Loucy (cell line): ENCODE data around the gene COX8C.

Source experiments
- EZH2phosphoT487 ChIP-seq: fragments of 200-600 bp; IDR thresholded peaks from 2 replicates; pipeline ENCODE4 v1.6.1; 2018; ENCODE audit warnings: antibody characterized with exemption, mild to moderate bottlenecking, moderate library complexity, borderline replicate concordance
- TF ChIP-seq, protein P1 (sequence below): fragments of 200-600 bp; sonication (generic); conservative IDR thresholded peaks from 2 replicates; pipeline ENCODE4 v1.5.1; 2014; ENCODE audit warnings: mild to moderate bottlenecking, antibody characterized with exemption, low read length

DNA sequence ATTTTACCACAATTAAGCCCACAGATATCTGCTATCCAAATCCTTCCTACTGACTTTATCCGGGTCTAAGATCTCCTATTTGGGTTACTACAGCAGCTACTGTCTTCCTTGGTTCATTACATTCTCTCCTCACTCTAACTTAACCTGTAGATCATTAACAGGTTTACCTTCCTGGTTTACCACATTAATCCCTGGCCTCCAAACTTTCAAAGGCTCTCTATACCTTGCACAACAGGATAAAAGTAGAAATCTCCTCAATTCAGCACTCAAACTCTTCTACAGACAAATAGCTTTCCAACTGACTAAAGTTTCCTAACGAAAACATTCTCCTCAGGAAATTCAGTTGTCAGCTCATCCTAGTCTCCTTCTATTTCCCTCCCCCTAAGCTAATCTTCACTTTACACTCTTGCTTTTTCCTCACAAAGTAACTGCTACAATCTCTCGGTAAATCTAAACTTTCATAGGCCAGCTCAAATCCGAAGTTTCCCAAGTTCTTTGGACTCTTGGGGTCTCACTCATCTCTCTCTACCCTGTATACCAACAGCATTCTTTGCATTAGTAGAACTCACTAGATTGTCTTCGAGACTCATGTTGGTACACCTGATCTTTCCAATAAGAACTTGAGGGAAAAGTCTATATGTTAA, 16.9 kb upstream of the COX8C start:
- TF ChIP-seq, protein P1, sequence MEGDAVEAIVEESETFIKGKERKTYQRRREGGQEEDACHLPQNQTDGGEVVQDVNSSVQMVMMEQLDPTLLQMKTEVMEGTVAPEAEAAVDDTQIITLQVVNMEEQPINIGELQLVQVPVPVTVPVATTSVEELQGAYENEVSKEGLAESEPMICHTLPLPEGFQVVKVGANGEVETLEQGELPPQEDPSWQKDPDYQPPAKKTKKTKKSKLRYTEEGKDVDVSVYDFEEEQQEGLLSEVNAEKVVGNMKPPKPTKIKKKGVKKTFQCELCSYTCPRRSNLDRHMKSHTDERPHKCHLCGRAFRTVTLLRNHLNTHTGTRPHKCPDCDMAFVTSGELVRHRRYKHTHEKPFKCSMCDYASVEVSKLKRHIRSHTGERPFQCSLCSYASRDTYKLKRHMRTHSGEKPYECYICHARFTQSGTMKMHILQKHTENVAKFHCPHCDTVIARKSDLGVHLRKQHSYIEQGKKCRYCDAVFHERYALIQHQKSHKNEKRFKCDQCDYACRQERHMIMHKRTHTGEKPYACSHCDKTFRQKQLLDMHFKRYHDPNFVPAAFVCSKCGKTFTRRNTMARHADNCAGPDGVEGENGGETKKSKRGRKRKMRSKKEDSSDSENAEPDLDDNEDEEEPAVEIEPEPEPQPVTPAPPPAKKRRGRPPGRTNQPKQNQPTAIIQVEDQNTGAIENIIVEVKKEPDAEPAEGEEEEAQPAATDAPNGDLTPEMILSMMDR: no peak
- TF ChIP-seq EZH2phosphoT487: no peak
